A549 (cell line): ENCODE data around the gene ARFGEF3. TPM values are rescaled to one million over a fixed set of nuclear protein-coding genes. Genes with fewer than 3 reads are reported as not detected.

Experiments
- ATAC-seq, 2 experiments: fragments of 200-7000 bp in 1 of 2; fragments of >200 bp in 1 of 2; cut with Nextera tagmentation in 1 of 2; cut with Tn5 transposase in 1 of 2; 3 replicates each; pipeline versions ENCODE4 v1.8.0 to v1.9.1; 2018 to 2020; ENCODE audit warnings: mild to moderate bottlenecking in 1 of 2, moderate library complexity in 1 of 2
- CTCF ChIA-PET: fragments of 300-600 bp; sonication (Branson Sonifier 250); formaldehyde crosslinking; extraction: SDS; loops from one replicate; lab custom pipeline; 2021; ENCODE audit warnings: antibody characterized with exemption, inconsistent platforms; lab: Yijun Ruan, JAX
- POLR2A ChIA-PET: fragments of 350-600 bp; formaldehyde crosslinking; extraction: SDS; loops from one replicate; lab custom pipeline; 2021; ENCODE audit warnings: antibody characterized with exemption, inconsistent platforms; lab: Yijun Ruan, JAX
- DNase-seq, 2 experiments: peaks; one replicate each; pipeline versions ENCODE4 v3.0.0 to v3.0.0-alpha.2; 2011 to 2016; ENCODE audit warnings: low read depth in 1 of 2, low spot score in 1 of 2
- FAIRE-seq: peaks from 2 replicates; lab custom pipeline; 2011; peaks lifted over from hg19 to GRCh38; lab: Jason Lieb, UNC
- H3K27ac ChIP-seq, 2 experiments: fragments of >200 bp; sonication (Bioruptor Twin); formaldehyde crosslinking; 3 replicates each; pipeline ENCODE4 v1.5.1; 2016 to 2017
- H3K4me1 ChIP-seq: fragments of >200 bp; sonication (Bioruptor Twin); formaldehyde crosslinking; 3 replicates; pipeline ENCODE4 v1.6.1; 2016
- H3K4me2 ChIP-seq: fragments of >200 bp; sonication (Bioruptor Twin); formaldehyde crosslinking; 3 replicates; pipeline ENCODE4 v1.6.1; 2016
- H3K4me3 ChIP-seq: fragments of >200 bp; sonication (Bioruptor Twin); formaldehyde crosslinking; 3 replicates; pipeline ENCODE4 v1.5.1; 2016
- H3K9me3 ChIP-seq: fragments of >200 bp; sonication (Bioruptor Twin); formaldehyde crosslinking; 3 replicates; pipeline ENCODE4 v1.6.1; 2016
- CBX2 ChIP-seq: fragments of 200-600 bp; sonication (generic); IDR thresholded peaks from 2 replicates; pipeline ENCODE4 v1.6.1; 2016; ENCODE audit warnings: low read depth, mild to moderate bottlenecking, borderline replicate concordance
- CEBPB ChIP-seq, 2 experiments: fragments of >200 bp in 1 of 2; sonication (Bioruptor Twin) in 1 of 2; formaldehyde crosslinking in 1 of 2; IDR thresholded peaks; 2 replicates each; pipeline ENCODE4 v1.6.1; 2012 to 2016
- CHD2 ChIP-seq: fragments of 150-350 bp; IDR thresholded peaks from 2 replicates; pipeline ENCODE4 v1.6.1; 2014; ENCODE audit warnings: low read length; ENCODE audit not compliant: partially characterized antibody
- CHD4 ChIP-seq: fragments of 200-600 bp; sonication (generic); IDR thresholded peaks from 2 replicates; pipeline ENCODE4 v1.6.1; 2016; ENCODE audit warnings: antibody characterized with exemption, mild to moderate bottlenecking, borderline replicate concordance
- EHF ChIP-seq: fragments of 250-450 bp; sonication (Bioruptor Pico); IDR thresholded peaks from 2 replicates; pipeline ENCODE4 v1.5.0; 2020; ENCODE audit warnings: mild to moderate bottlenecking
- EP300 ChIP-seq, 2 experiments: fragments of >200 bp; sonication (Bioruptor Twin); formaldehyde crosslinking; IDR thresholded peaks; 2 replicates in 1 of 2; 3 replicates in 1 of 2; pipeline ENCODE4 v1.6.1; 2016 to 2017
- FOSL2 ChIP-seq, 2 experiments: fragments of 450-650 bp in 1 of 2; fragments of >200 bp in 1 of 2; sonication (Bioruptor Twin) in 1 of 2; formaldehyde crosslinking; IDR thresholded peaks; 2 replicates each; pipeline versions ENCODE4 v1.5.0 to v1.6.1; 2016 to 2020; ENCODE audit warnings: mild to moderate bottlenecking in 1 of 2, moderate library complexity in 1 of 2
- GATA3 ChIP-seq: IDR thresholded peaks from 2 replicates; pipeline ENCODE4 v1.6.1; 2012; ENCODE audit warnings: borderline replicate concordance
- HOXB13 ChIP-seq: fragments of 250-450 bp; sonication (Bioruptor Pico); IDR thresholded peaks from 2 replicates; pipeline ENCODE4 v1.5.0; 2020; ENCODE audit warnings: low read depth, mild to moderate bottlenecking, moderate library complexity
- JUN ChIP-seq, 2 experiments: fragments of >200 bp; sonication (Bioruptor Twin); formaldehyde crosslinking; IDR thresholded peaks; 2 replicates in 1 of 2; 3 replicates in 1 of 2; pipeline ENCODE4 v1.6.1; 2016 to 2017
- JUNB ChIP-seq: fragments of >200 bp; sonication (Bioruptor Twin); formaldehyde crosslinking; IDR thresholded peaks from 2 replicates; pipeline ENCODE4 v1.6.1; 2016
- KDM5A ChIP-seq: fragments of 200-600 bp; sonication (generic); IDR thresholded peaks from 2 replicates; pipeline ENCODE4 v1.6.1; 2016; ENCODE audit warnings: antibody characterized with exemption, mild to moderate bottlenecking
- MYC ChIP-seq: IDR thresholded peaks from 2 replicates; pipeline ENCODE4 v1.6.1; 2012; ENCODE audit warnings: mild to moderate bottlenecking, inconsistent platforms, low read length, improper control_type of control experiment, borderline replicate concordance
- NFE2L2 ChIP-seq: fragments of 150-350 bp; conservative IDR thresholded peaks from 2 replicates; pipeline ENCODE4 v1.6.1; 2014; ENCODE audit warnings: low read length
- NPAS2 ChIP-seq: fragments of 250-450 bp; sonication (Bioruptor Pico); IDR thresholded peaks from 2 replicates; pipeline ENCODE4 v1.8.0; 2022; ENCODE audit warnings: mild to moderate bottlenecking, moderate library complexity, borderline replicate concordance
- NR3C1 ChIP-seq: fragments of >200 bp; sonication (Bioruptor Twin); formaldehyde crosslinking; IDR thresholded peaks from 3 replicates; pipeline ENCODE4 v1.6.1; 2017
- PHF8 ChIP-seq: fragments of 200-600 bp; sonication (generic); IDR thresholded peaks from 2 replicates; pipeline ENCODE4 v1.6.1; 2016; ENCODE audit warnings: low read depth, mild to moderate bottlenecking, antibody characterized with exemption, moderate library complexity, borderline replicate concordance
- POLR2AphosphoS2 ChIP-seq: conservative IDR thresholded peaks from 2 replicates; pipeline ENCODE4 v1.6.1; 2012; ENCODE audit warnings: low read length, improper control_type of control experiment, inconsistent platforms
- RAD21 ChIP-seq, 2 experiments: fragments of >200 bp in 1 of 2; sonication (Bioruptor Twin) in 1 of 2; formaldehyde crosslinking in 1 of 2; IDR thresholded peaks in 1 of 2; conservative IDR thresholded peaks in 1 of 2; 2 replicates in 1 of 2; 3 replicates in 1 of 2; pipeline ENCODE4 v1.6.1; 2012 to 2018; ENCODE audit warnings: inconsistent platforms in 1 of 2
- RFX5 ChIP-seq: fragments of 450-650 bp; IDR thresholded peaks from 2 replicates; pipeline ENCODE4 v1.7.1; 2014; ENCODE audit warnings: antibody characterized with exemption, mild to moderate bottlenecking, moderate library complexity
- TP53 ChIP-seq: fragments of 250-450 bp; sonication (Bioruptor Pico); IDR thresholded peaks from 2 replicates; pipeline ENCODE4 v1.5.0; 2021; ENCODE audit warnings: mild to moderate bottlenecking, moderate library complexity
- ZNF302 ChIP-seq: fragments of 250-450 bp; sonication (Bioruptor Pico); IDR thresholded peaks from 2 replicates; pipeline ENCODE4 v1.9.0; 2021; ENCODE audit warnings: inconsistent platforms, mild to moderate bottlenecking, moderate library complexity
- ZSCAN20 ChIP-seq: fragments of 250-450 bp; sonication (Bioruptor Pico); IDR thresholded peaks from 2 replicates; pipeline ENCODE4 v1.8.0; 2022; ENCODE audit warnings: mild to moderate bottlenecking, moderate library complexity
- WGBS: methylation state at CpG from one replicate; pipeline ENCODE4 v1.1.6; 2017; ENCODE audit errors: missing lambda C conversion rate; 5-methylcytosine and 5-hydroxymethylcytosine counted together
- polyA plus RNA-seq, 4 experiments: library from polyadenylated mRNA; depleted of rRNA in 3 of 4; stranded (reverse); fragments of >200 nt; fragmentation: RNase III in 1 of 4; extraction: RNeasy Plus Mini Kit Qiagen cat#74134 plus additional on column Dnase treatment in 1 of 4; gene quantifications; 2 replicates in 3 of 4; 3 replicates in 1 of 4; pipeline ENCODE4 v1.2.3, GENCODE V29; 2011 to 2017
- TF ChIP-seq, protein P1 (sequence below): fragments of 250-450 bp; sonication (Bioruptor Pico); IDR thresholded peaks from 2 replicates; pipeline ENCODE4 v1.5.0; 2021; ENCODE audit warnings: mild to moderate bottlenecking, moderate library complexity, borderline replicate concordance
- TF ChIP-seq, protein P2 (sequence below): IDR thresholded peaks from 2 replicates; pipeline ENCODE4 v1.6.1; 2012
- TF ChIP-seq, protein P3 (sequence below): IDR thresholded peaks from 2 replicates; pipeline ENCODE4 v1.6.1; 2012; ENCODE audit warnings: low read depth, borderline replicate concordance

The ARFGEF3 gene
- polyA plus RNA-seq, 2 of the 4 experiments (the other 2 are of a cell fraction): 0.15 to 0.83 TPM

DNA sequence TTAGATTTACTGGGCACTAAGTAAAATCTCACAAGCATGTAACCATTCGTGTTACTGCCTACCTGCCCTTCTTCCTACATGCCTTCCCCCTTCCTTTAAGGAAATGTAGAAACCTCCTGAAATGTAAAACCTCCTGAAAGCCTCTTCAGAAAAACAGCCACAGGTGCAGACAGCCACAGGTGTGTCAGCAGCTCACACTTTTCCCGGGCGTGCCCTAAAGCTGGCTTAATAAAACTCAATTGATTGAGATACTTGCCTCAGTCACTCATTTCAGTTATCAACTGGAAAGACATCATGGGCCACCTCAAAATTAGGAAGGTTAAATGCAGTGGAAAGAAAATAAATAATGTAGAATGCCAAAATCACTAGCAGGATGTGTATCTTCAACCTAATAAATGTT lies 79.6 kb downstream of the ARFGEF3 start:
- TF ChIP-seq NR3C1 (no peak), CHD4 (no peak), RFX5 (no peak), HOXB13 (no peak), CBX2 (no peak), EP300 (IDR thresholded peaks at IDR 0.05) (no peak), TP53 (CRISPR knock-in tag) (no peak), POLR2AphosphoS2 (no peak)
- Histone ChIP-seq H3K4me3 (no peak overlapping the region), H3K27ac (no peak overlapping the region), H3K4me2 (no peak overlapping the region), H3K9me3 (no peaks in the 10 kb centered on the region), H3K4me1 (no peaks in the 10 kb centered on the region)
- 72% methylated on average over 3 of the region's 3 CpGs for WGBS
- ChIA-PET POLR2A (no interaction called here), CTCF (no interaction called here)
- DNase-seq: no peak
- no peak for FAIRE-seq
- ATAC-seq: no peak

DNA sequence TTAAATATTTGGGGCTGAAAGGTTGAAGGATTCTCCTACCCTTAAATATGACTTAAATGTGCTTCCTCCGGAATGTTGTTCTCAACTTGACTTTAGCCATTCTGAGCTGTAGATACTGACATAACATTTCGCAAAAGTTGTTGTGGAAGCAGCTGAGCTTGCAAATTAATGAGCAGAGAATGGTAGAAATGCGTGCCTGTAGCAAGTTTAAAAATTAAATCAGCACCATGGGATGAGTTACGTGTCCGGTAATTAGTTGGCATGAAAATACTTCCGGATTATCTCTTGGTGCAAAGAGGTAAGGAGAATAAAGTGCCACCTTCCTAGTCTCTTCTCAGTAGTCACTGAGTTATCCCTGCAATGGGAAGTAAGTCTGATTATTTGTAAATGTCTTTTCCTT lies 80.2 kb downstream of the ARFGEF3 start:
- ATAC-seq (no peak), DNase-seq (no peak), FAIRE-seq (no peak)
- 91% methylated on average over 6 of the region's 6 CpGs for WGBS
- Histone ChIP-seq H3K9me3 (no peaks in the 10 kb centered on the region), H3K4me2 (no peak overlapping the region), H3K4me1 (no peaks in the 10 kb centered on the region), H3K4me3 (no peak overlapping the region), H3K27ac (no peak overlapping the region)
- TF ChIP-seq CEBPB (IDR thresholded peaks at IDR 0.05) (no peak), NFE2L2 (no peak), EHF (CRISPR knock-in tag) (no peak), ZSCAN20 (no peak)
- TF ChIP-seq, protein P1, sequence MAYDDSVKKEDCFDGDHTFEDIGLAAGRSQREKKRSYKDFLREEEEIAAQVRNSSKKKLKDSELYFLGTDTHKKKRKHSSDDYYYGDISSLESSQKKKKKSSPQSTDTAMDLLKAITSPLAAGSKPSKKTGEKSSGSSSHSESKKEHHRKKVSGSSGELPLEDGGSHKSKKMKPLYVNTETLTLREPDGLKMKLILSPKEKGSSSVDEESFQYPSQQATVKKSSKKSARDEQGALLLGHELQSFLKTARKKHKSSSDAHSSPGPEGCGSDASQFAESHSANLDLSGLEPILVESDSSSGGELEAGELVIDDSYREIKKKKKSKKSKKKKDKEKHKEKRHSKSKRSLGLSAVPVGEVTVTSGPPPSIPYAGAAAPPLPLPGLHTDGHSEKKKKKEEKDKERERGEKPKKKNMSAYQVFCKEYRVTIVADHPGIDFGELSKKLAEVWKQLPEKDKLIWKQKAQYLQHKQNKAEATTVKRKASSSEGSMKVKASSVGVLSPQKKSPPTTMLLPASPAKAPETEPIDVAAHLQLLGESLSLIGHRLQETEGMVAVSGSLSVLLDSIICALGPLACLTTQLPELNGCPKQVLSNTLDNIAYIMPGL: no peak
- TF ChIP-seq, protein P2, sequence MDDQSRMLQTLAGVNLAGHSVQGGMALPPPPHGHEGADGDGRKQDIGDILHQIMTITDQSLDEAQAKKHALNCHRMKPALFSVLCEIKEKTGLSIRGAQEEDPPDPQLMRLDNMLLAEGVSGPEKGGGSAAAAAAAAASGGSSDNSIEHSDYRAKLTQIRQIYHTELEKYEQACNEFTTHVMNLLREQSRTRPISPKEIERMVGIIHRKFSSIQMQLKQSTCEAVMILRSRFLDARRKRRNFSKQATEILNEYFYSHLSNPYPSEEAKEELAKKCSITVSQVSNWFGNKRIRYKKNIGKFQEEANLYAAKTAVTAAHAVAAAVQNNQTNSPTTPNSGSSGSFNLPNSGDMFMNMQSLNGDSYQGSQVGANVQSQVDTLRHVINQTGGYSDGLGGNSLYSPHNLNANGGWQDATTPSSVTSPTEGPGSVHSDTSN: no peak
- CTCF ChIA-PET: interaction anchor here (0.8 kb wide), 1 partner anchor 126 kb away, joined by 5 read pairs; no protein-coding TSS in a partner anchor
- POLR2A ChIA-PET: no interaction called here

DNA sequence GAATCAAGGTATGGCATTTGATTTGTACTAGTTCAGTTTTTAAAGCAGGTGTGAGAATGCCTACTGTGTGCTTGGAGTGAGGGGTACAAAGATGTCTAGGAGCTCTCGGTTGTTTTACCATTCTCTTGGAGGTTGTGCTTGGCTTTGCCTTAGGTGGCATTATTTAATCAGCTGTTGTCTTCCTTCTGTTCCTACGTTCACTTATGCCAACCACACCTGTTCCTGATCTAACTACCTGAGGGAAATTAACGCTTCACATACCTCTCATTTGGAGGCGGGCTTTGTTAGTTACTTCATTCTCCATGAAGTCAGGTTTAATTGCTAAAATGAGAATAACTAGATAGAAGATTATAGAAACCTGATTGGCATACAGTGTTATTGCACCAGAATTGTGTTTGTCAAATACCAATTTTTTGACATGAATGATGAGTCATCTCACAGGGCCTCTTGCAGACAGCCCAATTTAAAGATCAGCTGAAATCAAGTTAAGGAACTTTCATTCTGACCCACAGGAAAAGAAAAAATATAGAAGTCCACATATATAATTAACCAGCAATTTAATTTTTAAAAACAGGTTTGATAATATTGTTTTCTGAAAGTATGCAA lies 81.4 kb downstream of the ARFGEF3 start:
- no peak for TF ChIP-seq FOSL2 (IDR thresholded peaks at IDR 0.05)
- TF ChIP-seq FOSL2 (CRISPR knock-in tag; IDR thresholded peaks at IDR 0.05): peak; percentile 54; the same call in 1 of the 2 replicates
- no peak for TF ChIP-seq HOXB13
- CTCF ChIA-PET: interaction anchor here (0.9 kb wide), 1 partner anchor 11 kb away, joined by 3 read pairs; no protein-coding TSS in a partner anchor
- Histone ChIP-seq H3K4me3 (no peak overlapping the region), H3K27ac (no peak overlapping the region), H3K4me2 (no peak overlapping the region), H3K9me3 (no peaks in the 10 kb centered on the region), H3K4me1 (no peaks in the 10 kb centered on the region)
- no peak for ATAC-seq
- no peak for FAIRE-seq
- WGBS: 89% methylated on average over 4 of the region's 4 CpGs
- POLR2A ChIA-PET: no interaction called here
- DNase-seq: no peak

DNA sequence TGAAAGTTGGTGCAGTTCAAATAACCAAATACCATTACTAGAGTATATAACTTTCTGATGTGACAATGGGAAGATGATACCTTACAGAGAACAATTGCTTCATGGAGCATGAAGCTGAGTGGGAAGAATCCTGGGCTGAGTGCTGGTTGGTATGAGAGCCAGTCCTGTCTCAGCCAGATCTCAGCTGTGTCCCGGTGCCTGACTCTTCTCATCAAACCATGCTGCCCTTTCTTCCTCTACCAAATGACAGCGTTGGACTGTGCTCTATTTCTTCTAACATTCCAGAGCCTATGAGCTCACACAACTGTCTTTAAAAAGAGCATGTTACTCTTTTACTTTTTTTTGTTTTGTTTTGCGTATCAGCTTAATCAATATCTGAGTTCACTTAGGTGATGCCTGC lies 84.0 kb downstream of the ARFGEF3 start:
- H3K27ac ChIP-seq: no peak overlapping the region
- 83% methylated on average over 3 of the region's 3 CpGs for WGBS
- FAIRE-seq (no peak), ATAC-seq (no peak), DNase-seq (no peak)
- CTCF ChIA-PET: no interaction called here
- H3K4me1 ChIP-seq: no peaks in the 10 kb centered on the region
- POLR2A ChIA-PET: no interaction called here
- no peak overlapping the region for H3K4me3 ChIP-seq
- TF ChIP-seq, protein P3, sequence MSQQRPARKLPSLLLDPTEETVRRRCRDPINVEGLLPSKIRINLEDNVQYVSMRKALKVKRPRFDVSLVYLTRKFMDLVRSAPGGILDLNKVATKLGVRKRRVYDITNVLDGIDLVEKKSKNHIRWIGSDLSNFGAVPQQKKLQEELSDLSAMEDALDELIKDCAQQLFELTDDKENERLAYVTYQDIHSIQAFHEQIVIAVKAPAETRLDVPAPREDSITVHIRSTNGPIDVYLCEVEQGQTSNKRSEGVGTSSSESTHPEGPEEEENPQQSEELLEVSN: no peak
- TF ChIP-seq JUNB (no peak), CHD2 (no peak), CEBPB (IDR thresholded peaks at IDR 0.05) (no peak), GATA3 (no peak), PHF8 (no peak), KDM5A (no peak), RAD21 (conservative IDR thresholded peaks at IDR 0.05 in 1 of 2, IDR thresholded peaks at IDR 0.05 in 1 of 2) (no peak), ZNF302 (CRISPR knock-in tag) (no peak), JUN (IDR thresholded peaks at IDR 0.05) (no peak), FOSL2 (IDR thresholded peaks at IDR 0.05) (no peak), FOSL2 (CRISPR knock-in tag; IDR thresholded peaks at IDR 0.05) (no peak), MYC (no peak), ZSCAN20 (no peak), NFE2L2 (no peak), NPAS2 (CRISPR knock-in tag) (no peak), HOXB13 (no peak)
- no peak overlapping the region for H3K4me2 ChIP-seq
- H3K9me3 ChIP-seq: no peaks in the 10 kb centered on the region
